HepG2 (cell line): ENCODE data around the gene MICAL3. TPM values are rescaled to one million over a fixed set of nuclear protein-coding genes. Genes with fewer than 3 reads are reported as not detected.

Source experiments
- ATAC-seq: fragments of 200-7000 bp; cut with Tn5 transposase; 3 replicates; pipeline ENCODE4 v1.9.1; 2020; ENCODE audit warnings: mild to moderate bottlenecking, moderate library complexity
- BruUV-seq: library from RNA; stranded (reverse); fragments of 400-500 nt; replicated peaks from 2 replicates; lab custom pipeline; 2021; lab: Mats Ljungman, UMichigan
- CTCF ChIA-PET: fragments of 300-600 bp; formaldehyde crosslinking; extraction: SDS; loops from one replicate; lab custom pipeline; 2021; ENCODE audit warnings: low total read pairs, inconsistent platforms, low intra/inter-chr PET ratio; lab: Yijun Ruan, JAX
- POLR2A ChIA-PET: fragments of 350-600 bp; sonication (Branson Sonifier 250); formaldehyde crosslinking; loops from one replicate; lab custom pipeline; 2020; ENCODE audit warnings: antibody characterized with exemption, inconsistent platforms; lab: Yijun Ruan, JAX
- DNase-seq: peaks from one replicate; pipeline ENCODE4 v3.0.0-alpha.2; 2015; ENCODE audit warnings: low spot score
- FAIRE-seq: peaks from 3 replicates; lab custom pipeline; 2011; peaks lifted over from hg19 to GRCh38; lab: Jason Lieb, UNC
- H2AFZ ChIP-seq: one replicate; pipeline ENCODE4 v1.6.1; 2011; ENCODE audit warnings: low read length, inconsistent platforms
- H3K27ac ChIP-seq: fragments of 300-600 bp; 3 replicates; pipeline ENCODE4 v1.8.0; 2011; ENCODE audit warnings: mixed run types, mild to moderate bottlenecking, mixed read lengths, low read length, inconsistent platforms; ENCODE audit not compliant: insufficient read depth; ENCODE audit errors: extremely low read length
- H3K27me3 ChIP-seq, 2 experiments: fragments of 200-600 bp in 1 of 2; 2 replicates in 1 of 2; 3 replicates in 1 of 2; pipeline versions ENCODE4 v1.6.0 to v1.8.0; 2011; ENCODE audit warnings: low read length in 2 of 2, mild to moderate bottlenecking in 2 of 2, moderate library complexity in 2 of 2, inconsistent platforms in 1 of 2; ENCODE audit not compliant: insufficient read depth in 2 of 2, control insufficient read depth in 1 of 2
- H3K36me3 ChIP-seq, 2 experiments: fragments of 200-600 bp in 1 of 2; replicated peaks in 1 of 2; 2 replicates in 1 of 2; 3 replicates in 1 of 2; pipeline versions ENCODE4 v1.5.1 to v1.8.0; 2011; ENCODE audit warnings: low read length in 2 of 2, inconsistent platforms in 1 of 2; ENCODE audit not compliant: insufficient read depth in 2 of 2, control insufficient read depth in 1 of 2
- H3K4me1 ChIP-seq: 2 replicates; pipeline ENCODE4 v1.5.1; 2012; ENCODE audit warnings: low read length, inconsistent platforms; ENCODE audit not compliant: insufficient read depth
- H3K4me2 ChIP-seq: 2 replicates; pipeline ENCODE4 v1.6.0; 2011; ENCODE audit warnings: low read depth, low read length, inconsistent platforms
- H3K4me3 ChIP-seq, 3 experiments: fragments of 200-600 bp in 1 of 3; sonication (generic), shearing (Covaris generic) in 1 of 3; replicated peaks in 1 of 3; 2 replicates each; pipeline ENCODE4 v1.5.1; 2011 to 2016; ENCODE audit warnings: low read length in 3 of 3, inconsistent platforms in 2 of 3, low read depth in 2 of 3, mild to moderate bottlenecking in 2 of 3, control low read depth in 1 of 3, mixed read lengths in 1 of 3; ENCODE audit not compliant: insufficient read depth in 1 of 3
- H3K79me2 ChIP-seq: one replicate; pipeline ENCODE4 v1.6.1; 2011; ENCODE audit warnings: low read length, inconsistent platforms; ENCODE audit not compliant: insufficient read depth
- H3K9ac ChIP-seq: 2 replicates; pipeline ENCODE4 v1.6.0; 2011; ENCODE audit warnings: mild to moderate bottlenecking, low read depth, low read length, inconsistent platforms; ENCODE audit not compliant: insufficient read depth
- H3K9me3 ChIP-seq: 2 replicates; pipeline ENCODE4 v1.5.1; 2012; ENCODE audit warnings: mild to moderate bottlenecking, low read length
- H4K20me1 ChIP-seq: 2 replicates; pipeline ENCODE4 v1.6.0; 2011; ENCODE audit warnings: inconsistent platforms, mild to moderate bottlenecking, low read length, moderate library complexity; ENCODE audit not compliant: insufficient read depth
- ADNP ChIP-seq: sonication (generic); formaldehyde crosslinking; IDR thresholded peaks from 2 replicates; pipeline ENCODE4 v1.4.0; 2020; ENCODE audit warnings: missing genetic modification reagents
- EZH2 ChIP-seq: conservative IDR thresholded peaks from 2 replicates; pipeline ENCODE4 v1.6.1; 2012; ENCODE audit warnings: mild to moderate bottlenecking, low read depth, low read length, moderate library complexity
- GFI1 ChIP-seq: sonication (generic); formaldehyde crosslinking; IDR thresholded peaks from 2 replicates; pipeline ENCODE4 v1.5.0; 2020; ENCODE audit warnings: missing genetic modification reagents, mild to moderate bottlenecking, borderline replicate concordance
- NR2C2 ChIP-seq: sonication (generic); formaldehyde crosslinking; IDR thresholded peaks from 2 replicates; pipeline ENCODE4 v1.4.0; 2020; ENCODE audit warnings: missing genetic modification reagents, mild to moderate bottlenecking, moderate library complexity, borderline replicate concordance
- SP2 ChIP-seq: sonication (generic); formaldehyde crosslinking; IDR thresholded peaks from 2 replicates; pipeline ENCODE4 v1.5.1; 2020; ENCODE audit warnings: mild to moderate bottlenecking, missing genetic modification reagents
- SRF ChIP-seq: IDR thresholded peaks from 2 replicates; pipeline ENCODE4 v1.6.1; 2011; ENCODE audit warnings: mild to moderate bottlenecking, low read depth, low read length, moderate library complexity
- TMF1 ChIP-seq: sonication (generic); formaldehyde crosslinking; IDR thresholded peaks from 2 replicates; pipeline ENCODE4 v1.8.1; 2022; ENCODE audit warnings: low read depth, missing genetic modification reagents
- ZBTB8A ChIP-seq: sonication (generic); formaldehyde crosslinking; IDR thresholded peaks from 2 replicates; pipeline ENCODE4 v1.4.0; 2020; ENCODE audit warnings: mild to moderate bottlenecking, low read depth, missing genetic modification reagents, borderline replicate concordance
- ZNF256 ChIP-seq: sonication (generic); formaldehyde crosslinking; conservative IDR thresholded peaks from 2 replicates; pipeline ENCODE4 v1.4.0; 2020; ENCODE audit warnings: missing genetic modification reagents
- ZNF446 ChIP-seq: sonication (generic); formaldehyde crosslinking; IDR thresholded peaks from 2 replicates; pipeline ENCODE4 v1.5.0; 2020; ENCODE audit warnings: mild to moderate bottlenecking, missing genetic modification reagents
- ZNF547 ChIP-seq: sonication (generic); formaldehyde crosslinking; IDR thresholded peaks from 2 replicates; pipeline ENCODE4 v1.5.1; 2020; ENCODE audit warnings: mild to moderate bottlenecking, missing genetic modification reagents
- ZNF567 ChIP-seq: sonication (generic); formaldehyde crosslinking; IDR thresholded peaks from 2 replicates; pipeline ENCODE4 v1.8.1; 2023; ENCODE audit warnings: mild to moderate bottlenecking, missing genetic modification reagents, borderline replicate concordance
- ZNF652 ChIP-seq: IDR thresholded peaks from 2 replicates; pipeline ENCODE4 v1.6.1; 2016; ENCODE audit warnings: low read depth, borderline replicate concordance
- ZNF737 ChIP-seq: sonication (generic); formaldehyde crosslinking; IDR thresholded peaks from 2 replicates; pipeline ENCODE4 v1.5.0; 2020; ENCODE audit warnings: missing genetic modification reagents, mild to moderate bottlenecking, borderline replicate concordance
- WGBS: methylation state at CpG from one replicate; pipeline ENCODE4 v1.1.6; 2017; ENCODE audit warnings: low lambda C conversion rate; 5-methylcytosine and 5-hydroxymethylcytosine counted together
- in situ Hi-C: cut with HindIII; loops from 2 replicates; pipeline ENCODE4 v1.10.0; 2017; ENCODE audit warnings: low pct_unique_long_range_greater_than_20kb; ENCODE audit not compliant: extremely low pct_ligation_motif_present
- intact Hi-C: fragments of 100-400 bp; cut with micrococcal nuclease; formaldehyde crosslinking; loops from one replicate; pipeline ENCODE4 v1.10.0; 2022; ENCODE audit not compliant: unreplicated experiment
- polyA plus RNA-seq, 8 experiments: library from polyadenylated mRNA; depleted of rRNA in 3 of 8; stranded (reverse) in 7 of 8; unstranded in 1 of 8; fragments of >200 nt; fragmentation: Illumina TruSeq in 4 of 8; extraction: Trizol in 4 of 8; gene quantifications; 2 replicates each; pipeline versions ENCODE4 v1.2.1 to v1.2.3, GENCODE V29; 2011 to 2016; ENCODE audit warnings: low read depth in 4 of 8, missing spikeins in 1 of 8, mixed read lengths in 1 of 8; ENCODE audit not compliant: insufficient read depth in 1 of 8
- total RNA-seq, 5 experiments: library from RNA; depleted of rRNA; stranded (reverse); fragments of >200 nt; fragmentation: Illumina TruSeq; extraction: Trizol; gene quantifications; 2 replicates each; pipeline ENCODE4 v1.2.3, GENCODE V29; 2016; ENCODE audit warnings: low read depth in 1 of 5
- TF ChIP-seq, protein P1 (sequence below): sonication (generic); formaldehyde crosslinking; IDR thresholded peaks from 2 replicates; pipeline ENCODE4 v1.9.0; 2021; ENCODE audit warnings: missing genetic modification reagents, borderline replicate concordance
- TF ChIP-seq, protein P2 (sequence below): sonication (generic); formaldehyde crosslinking; IDR thresholded peaks from 2 replicates; pipeline ENCODE4 v1.8.0; 2022; ENCODE audit warnings: missing genetic modification reagents, mild to moderate bottlenecking, moderate library complexity, borderline replicate concordance
- TF ChIP-seq, protein P3 (sequence below): sonication (generic); formaldehyde crosslinking; IDR thresholded peaks from 2 replicates; pipeline ENCODE4 v1.8.0; 2022; ENCODE audit warnings: low read depth, missing genetic modification reagents

The MICAL3 gene
- total and polyA plus RNA-seq, 2 of the 13 experiments (the other 11 are each of a cell fraction or from before 2014, with no cell fraction given), result 5.3 to 12.5 TPM

DNA sequence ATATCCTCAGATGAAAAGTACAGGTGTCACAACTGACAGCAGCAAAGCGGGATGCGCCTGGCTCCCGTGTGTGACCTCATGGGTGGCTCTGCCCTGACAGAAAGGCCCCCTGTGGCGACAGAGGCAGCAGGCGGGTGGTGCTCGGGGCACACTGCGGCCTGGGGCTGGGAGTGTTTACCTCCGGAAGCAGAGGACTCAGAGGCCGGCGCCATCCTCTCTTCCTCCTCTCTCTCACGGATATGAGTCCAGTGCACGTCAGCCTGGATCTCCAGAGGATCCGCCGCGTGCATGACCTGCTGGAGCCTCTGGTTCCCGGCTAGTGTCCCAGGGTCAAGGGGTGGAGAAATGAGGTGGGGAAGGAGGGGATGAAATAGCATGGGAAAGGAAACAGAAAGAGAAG is 196.9 kb downstream of the MICAL3 start:
- no TSS peak for BruUV-seq
- no peaks in the 10 kb centered on the region for H3K79me2 ChIP-seq
- H3K9ac ChIP-seq, result no peak overlapping the region
- no peak overlapping the region for H3K27ac ChIP-seq
- ChIA-PET POLR2A (no interaction called here), CTCF (no interaction called here)
- in situ Hi-C loops, result no loop called here
- 85% methylated on average over 15 of the region's 16 CpGs for WGBS
- DNase-seq (no peak), FAIRE-seq (no peak), ATAC-seq (no peak)
- no peaks in the 10 kb centered on the region for H4K20me1 ChIP-seq
- H2AFZ ChIP-seq, result no peak overlapping the region
- H3K9me3 ChIP-seq, result no peaks in the 10 kb centered on the region
- no peak overlapping the region for H3K4me3 ChIP-seq
- intact Hi-C loops, result no loop called here
- TF ChIP-seq ZNF737 (no peak), NR2C2 (CRISPR knock-in tag) (no peak), TMF1 (CRISPR knock-in tag) (no peak), ZNF446 (CRISPR knock-in tag) (no peak), ZNF652 (CRISPR knock-in tag) (no peak), ZNF567 (CRISPR knock-in tag) (no peak), SP2 (no peak), ADNP (no peak), SRF (no peak), ZBTB8A (no peak), ZNF256 (no peak), GFI1 (CRISPR knock-in tag) (no peak), EZH2 (no peak), ZNF547 (CRISPR knock-in tag) (no peak)
- TF ChIP-seq, protein P1, sequence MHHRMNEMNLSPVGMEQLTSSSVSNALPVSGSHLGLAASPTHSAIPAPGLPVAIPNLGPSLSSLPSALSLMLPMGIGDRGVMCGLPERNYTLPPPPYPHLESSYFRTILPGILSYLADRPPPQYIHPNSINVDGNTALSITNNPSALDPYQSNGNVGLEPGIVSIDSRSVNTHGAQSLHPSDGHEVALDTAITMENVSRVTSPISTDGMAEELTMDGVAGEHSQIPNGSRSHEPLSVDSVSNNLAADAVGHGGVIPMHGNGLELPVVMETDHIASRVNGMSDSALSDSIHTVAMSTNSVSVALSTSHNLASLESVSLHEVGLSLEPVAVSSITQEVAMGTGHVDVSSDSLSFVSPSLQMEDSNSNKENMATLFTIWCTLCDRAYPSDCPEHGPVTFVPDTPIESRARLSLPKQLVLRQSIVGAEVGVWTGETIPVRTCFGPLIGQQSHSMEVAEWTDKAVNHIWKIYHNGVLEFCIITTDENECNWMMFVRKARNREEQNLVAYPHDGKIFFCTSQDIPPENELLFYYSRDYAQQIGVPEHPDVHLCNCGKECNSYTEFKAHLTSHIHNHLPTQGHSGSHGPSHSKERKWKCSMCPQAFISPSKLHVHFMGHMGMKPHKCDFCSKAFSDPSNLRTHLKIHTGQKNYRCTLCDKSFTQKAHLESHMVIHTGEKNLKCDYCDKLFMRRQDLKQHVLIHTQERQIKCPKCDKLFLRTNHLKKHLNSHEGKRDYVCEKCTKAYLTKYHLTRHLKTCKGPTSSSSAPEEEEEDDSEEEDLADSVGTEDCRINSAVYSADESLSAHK (CRISPR knock-in tag), result no peak
- TF ChIP-seq, protein P2, sequence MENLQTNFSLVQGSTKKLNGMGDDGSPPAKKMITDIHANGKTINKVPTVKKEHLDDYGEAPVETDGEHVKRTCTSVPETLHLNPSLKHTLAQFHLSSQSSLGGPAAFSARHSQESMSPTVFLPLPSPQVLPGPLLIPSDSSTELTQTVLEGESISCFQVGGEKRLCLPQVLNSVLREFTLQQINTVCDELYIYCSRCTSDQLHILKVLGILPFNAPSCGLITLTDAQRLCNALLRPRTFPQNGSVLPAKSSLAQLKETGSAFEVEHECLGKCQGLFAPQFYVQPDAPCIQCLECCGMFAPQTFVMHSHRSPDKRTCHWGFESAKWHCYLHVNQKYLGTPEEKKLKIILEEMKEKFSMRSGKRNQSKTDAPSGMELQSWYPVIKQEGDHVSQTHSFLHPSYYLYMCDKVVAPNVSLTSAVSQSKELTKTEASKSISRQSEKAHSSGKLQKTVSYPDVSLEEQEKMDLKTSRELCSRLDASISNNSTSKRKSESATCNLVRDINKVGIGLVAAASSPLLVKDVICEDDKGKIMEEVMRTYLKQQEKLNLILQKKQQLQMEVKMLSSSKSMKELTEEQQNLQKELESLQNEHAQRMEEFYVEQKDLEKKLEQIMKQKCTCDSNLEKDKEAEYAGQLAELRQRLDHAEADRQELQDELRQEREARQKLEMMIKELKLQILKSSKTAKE (CRISPR knock-in tag), result no peak
- TF ChIP-seq, protein P3, sequence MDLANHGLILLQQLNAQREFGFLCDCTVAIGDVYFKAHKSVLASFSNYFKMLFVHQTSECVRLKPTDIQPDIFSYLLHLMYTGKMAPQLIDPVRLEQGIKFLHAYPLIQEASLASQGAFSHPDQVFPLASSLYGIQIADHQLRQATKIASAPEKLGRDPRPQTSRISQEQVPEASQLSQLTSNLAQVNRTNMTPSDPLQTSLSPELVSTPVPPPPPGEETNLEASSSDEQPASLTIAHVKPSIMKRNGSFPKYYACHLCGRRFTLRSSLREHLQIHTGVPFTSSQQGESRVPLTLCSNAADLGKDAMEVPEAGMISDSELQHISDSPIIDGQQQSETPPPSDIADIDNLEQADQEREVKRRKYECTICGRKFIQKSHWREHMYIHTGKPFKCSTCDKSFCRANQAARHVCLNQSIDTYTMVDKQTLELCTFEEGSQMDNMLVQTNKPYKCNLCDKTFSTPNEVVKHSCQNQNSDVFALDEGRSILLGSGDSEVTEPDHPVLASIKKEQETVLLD (CRISPR knock-in tag), result no peak
- no peaks in the 10 kb centered on the region for H3K4me1 ChIP-seq
- no peak overlapping the region for H3K4me2 ChIP-seq
- no peaks in the 10 kb centered on the region for H3K27me3 ChIP-seq
- H3K36me3 ChIP-seq, result peaks cover 8 to 22% of the 10 kb centered on the region in 2 experiments; a peak in 4 of 5 replicates
